Activated CD8-positive, alpha-beta memory T cell treated with anti-CD3 and anti-CD28 coated beads, Interleukin-2, amount 10 ng/mL, durations not matched to agents 7 days and 5 days (primary cell): ENCODE measurements around the gene CCR5AS.
"Not testable (repeated sequence)": the region's sequence is repeated elsewhere in the genome, so short reads cannot be mapped to it uniquely, and the experiment has no call there.

Experiments used
- ATAC-seq: fragments of 150-1000 bp; cut with Tn5 transposase; one replicate; pipeline ENCODE4 v1.10.0; 2021; ENCODE audit warnings: moderate library complexity
- CTCF ChIA-PET: fragments of 350-600 bp; sonication (Branson Sonifier 250); formaldehyde crosslinking; loops from one replicate; lab custom pipeline; 2021; ENCODE audit warnings: antibody characterized with exemption; lab: Charles Lee
- DNase-seq: peaks from one replicate; pipeline ENCODE4 v3.0.0-alpha.2; 2020
- H3K27ac Mint-ChIP-seq: one replicate; pipeline ENCODE4 v1.8.0; 2021; ENCODE audit warnings: mild to moderate bottlenecking, mixed read lengths
- H3K27me3 Mint-ChIP-seq: one replicate; pipeline ENCODE4 v1.8.0; 2021; ENCODE audit warnings: mixed read lengths
- H3K36me3 Mint-ChIP-seq: one replicate; pipeline ENCODE4 v1.8.0; 2021; ENCODE audit warnings: mild to moderate bottlenecking, mixed read lengths
- H3K4me1 Mint-ChIP-seq: one replicate; pipeline ENCODE4 v1.8.0; 2021; ENCODE audit warnings: mixed read lengths
- H3K4me3 Mint-ChIP-seq: one replicate; pipeline ENCODE4 v1.8.0; 2021; ENCODE audit warnings: mild to moderate bottlenecking, moderate library complexity, mixed read lengths
- H3K9me3 Mint-ChIP-seq: one replicate; pipeline ENCODE4 v1.8.0; 2022; ENCODE audit warnings: low read depth, mixed read lengths

The CCR5AS gene

GRCh38 chr3:46353090-46353489, 53.8 kb downstream of the CCR5AS start:
- H3K27ac Mint-ChIP-seq = peak overlapping the region; percentile 80
- DNase-seq = no peak
- H3K4me1 Mint-ChIP-seq = peaks cover 92% of the 10 kb centered on the region
- peaks cover 24% of the 10 kb centered on the region for H3K27me3 Mint-ChIP-seq
- ATAC-seq = no peak
- H3K4me3 Mint-ChIP-seq = no peak overlapping the region
- peaks cover 4% of the 10 kb centered on the region for H3K9me3 Mint-ChIP-seq
- CTCF ChIA-PET = interaction anchor here (0.9 to 2.2 kb wide), 6 partner anchors 16 to 139 kb away, joined by 3 to 8 read pairs (median 4); no protein-coding TSS in a partner anchor
- H3K36me3 Mint-ChIP-seq = peaks cover 34% of the 10 kb centered on the region

- Mint-ChIP-seq H3K27me3 (peaks cover 21% of the 10 kb centered on the region), H3K4me3 (no peak overlapping the region), H3K36me3 (peaks cover 39% of the 10 kb centered on the region), H3K4me1 (peaks cover 86% of the 10 kb centered on the region), H3K9me3 (peaks cover 9% of the 10 kb centered on the region), H3K27ac (peak overlapping the region; percentile 59)
- CTCF ChIA-PET = interaction anchor here (1.1 to 4.5 kb wide), 5 partner anchors 9 to 138 kb away, joined by 4 to 62 read pairs (median 7); partner anchors contain the start of gene CCR5
- no peak for ATAC-seq
- DNase-seq = no peak
Measured at GRCh38 chr3:46351646-46352045, 55.2 kb downstream of the CCR5AS start.

- DNase-seq (no peak), ATAC-seq (peak; percentile 17)
- H3K27ac Mint-ChIP-seq = peak overlapping the region; percentile 93
- peaks cover 39% of the 10 kb centered on the region for H3K36me3 Mint-ChIP-seq
- peak overlapping the region; percentile 25 for H3K4me3 Mint-ChIP-seq
- peaks cover 75% of the 10 kb centered on the region for H3K4me1 Mint-ChIP-seq
- peaks cover 12% of the 10 kb centered on the region for H3K27me3 Mint-ChIP-seq
- peaks cover 9% of the 10 kb centered on the region for H3K9me3 Mint-ChIP-seq
- CTCF ChIA-PET = interaction anchor here (0.9 to 4.5 kb wide), 7 partner anchors 10 to 78 kb away, joined by 3 to 62 read pairs (median 7); partner anchors contain the start of gene CCR5
Measured at GRCh38 chr3:46350262-46350565, 56.7 kb downstream of the CCR5AS start.

- Mint-ChIP-seq H3K4me1 (peaks cover 71% of the 10 kb centered on the region), H3K27ac (peak overlapping the region; percentile 93), H3K27me3 (peaks cover 9% of the 10 kb centered on the region), H3K36me3 (peaks cover 36% of the 10 kb centered on the region), H3K9me3 (peaks cover 9% of the 10 kb centered on the region), H3K4me3 (peak overlapping the region; percentile 25)
- peak; percentile 66 for ATAC-seq
- CTCF ChIA-PET = interaction anchor here (0.9 to 4.5 kb wide), 11 partner anchors 11 to 125 kb away, joined by 3 to 62 read pairs (median 5); partner anchors contain the start of gene CCR5
- no peak for DNase-seq
Measured at GRCh38 chr3:46349484-46350261, 57.2 kb downstream of the CCR5AS start.

GRCh38 chr3:46348823-46349482, 57.9 kb downstream of the CCR5AS start:
- H3K27me3 Mint-ChIP-seq = peaks cover 5% of the 10 kb centered on the region
- H3K4me3 Mint-ChIP-seq = peak overlapping the region; percentile 25
- CTCF ChIA-PET = interaction anchor here (0.6 to 4.5 kb wide), 10 partner anchors 15 to 124 kb away, joined by 3 to 62 read pairs (median 4); partner anchors contain the start of gene CCR5
- ATAC-seq (no peak), DNase-seq (peak; percentile 52)
- peak overlapping the region; percentile 93 for H3K27ac Mint-ChIP-seq
- H3K36me3 Mint-ChIP-seq = peaks cover 34% of the 10 kb centered on the region
- H3K9me3 Mint-ChIP-seq = peaks cover 9% of the 10 kb centered on the region
- H3K4me1 Mint-ChIP-seq = peaks cover 63% of the 10 kb centered on the region

- peaks cover 49% of the 10 kb centered on the region for H3K36me3 Mint-ChIP-seq
- peaks cover 18% of the 10 kb centered on the region for H3K9me3 Mint-ChIP-seq
- no peak overlapping the region for H3K27ac Mint-ChIP-seq
- H3K27me3 Mint-ChIP-seq = no peaks in the 10 kb centered on the region
- CTCF ChIA-PET = no interaction called here
- DNase-seq (no peak), ATAC-seq (no peak)
- H3K4me3 Mint-ChIP-seq = no peak overlapping the region
- H3K4me1 Mint-ChIP-seq = peaks cover 20% of the 10 kb centered on the region
Measured at GRCh38 chr3:46344476-46344875, 62.4 kb downstream of the CCR5AS start.

GRCh38 chr3:46338840-46339239, 68.0 kb downstream of the CCR5AS start:
- Mint-ChIP-seq H3K36me3 (peaks cover 51% of the 10 kb centered on the region), H3K4me3 (no peak overlapping the region), H3K9me3 (peaks cover 24% of the 10 kb centered on the region), H3K27ac (no peak overlapping the region), H3K4me1 (peaks cover 28% of the 10 kb centered on the region), H3K27me3 (peaks cover 7% of the 10 kb centered on the region)
- DNase-seq (no peak), ATAC-seq (no peak)
- CTCF ChIA-PET = no interaction called here

- DNase-seq = no peak
- Mint-ChIP-seq H3K27ac (no peak overlapping the region), H3K9me3 (peaks cover 24% of the 10 kb centered on the region), H3K4me3 (no peak overlapping the region), H3K36me3 (peaks cover 49% of the 10 kb centered on the region), H3K27me3 (peaks cover 10% of the 10 kb centered on the region), H3K4me1 (peaks cover 33% of the 10 kb centered on the region)
- CTCF ChIA-PET = no interaction called here
- ATAC-seq = peak; percentile 23
Measured at GRCh38 chr3:46337911-46338310, 69.0 kb downstream of the CCR5AS start.

GRCh38 chr3:46335541-46335940, 71.3 kb downstream of the CCR5AS start:
- Mint-ChIP-seq H3K36me3 (peaks cover 59% of the 10 kb centered on the region), H3K27ac (no peak overlapping the region), H3K4me1 (peaks cover 33% of the 10 kb centered on the region), H3K4me3 (no peak overlapping the region), H3K27me3 (peaks cover 24% of the 10 kb centered on the region), H3K9me3 (peaks cover 24% of the 10 kb centered on the region)
- DNase-seq (no peak), ATAC-seq (no peak)
- CTCF ChIA-PET = interaction anchor here (1.0 to 1.4 kb wide), 2 partner anchors 19 to 35 kb away, joined by 3 to 7 read pairs; partner anchors contain the start of genes CCR2 and CCR5

- CTCF ChIA-PET = interaction anchor here (1.0 kb wide), 1 partner anchor 19 kb away, joined by 3 read pairs; the partner anchor contains the start of gene CCR2
- Mint-ChIP-seq H3K4me3 (no peak overlapping the region), H3K9me3 (peaks cover 20% of the 10 kb centered on the region), H3K36me3 (peaks cover 55% of the 10 kb centered on the region), H3K27me3 (peaks cover 24% of the 10 kb centered on the region), H3K4me1 (peaks cover 33% of the 10 kb centered on the region), H3K27ac (no peak overlapping the region)
- DNase-seq (no peak), ATAC-seq (peak; percentile 36)
Measured at GRCh38 chr3:46334741-46335478, 72.0 kb downstream of the CCR5AS start.

- Mint-ChIP-seq H3K36me3 (peaks cover 18% of the 10 kb centered on the region), H3K4me1 (peaks cover 17% of the 10 kb centered on the region), H3K27me3 (peaks cover 24% of the 10 kb centered on the region)
- CTCF ChIA-PET, H3K4me3 Mint-ChIP-seq, ATAC-seq, H3K9me3 Mint-ChIP-seq, DNase-seq, H3K27ac Mint-ChIP-seq: not testable (repeated sequence)
Measured at GRCh38 chr3:46330676-46331075, 76.2 kb downstream of the CCR5AS start.

GRCh38 chr3:46325645-46326300, 81.1 kb downstream of the CCR5AS start:
- Mint-ChIP-seq H3K4me1 (peaks cover 4% of the 10 kb centered on the region), H3K9me3 (peaks cover 11% of the 10 kb centered on the region), H3K4me3 (no peak overlapping the region), H3K36me3 (peaks cover 10% of the 10 kb centered on the region), H3K27ac (no peak overlapping the region), H3K27me3 (peaks cover 22% of the 10 kb centered on the region)
- CTCF ChIA-PET = interaction anchor here (1.0 kb wide), 1 partner anchor 9 kb away, joined by 3 read pairs; no protein-coding TSS in a partner anchor
- ATAC-seq (no peak), DNase-seq (no peak)
